Testis (tissue), 2 donors: ENCODE results near the gene GSG1L.

Experiments used
- CTCF ChIP-seq, 3 experiments: fragments of 450-650 bp in 2 of 3; fragments of 200-600 bp in 1 of 3; sonication (generic) in 1 of 3; IDR thresholded peaks; one replicate each; pipeline ENCODE4 v1.5.1; 2016 to 2019; ENCODE audit warnings: antibody characterized with exemption in 3 of 3, mild to moderate bottlenecking in 2 of 3, moderate library complexity in 1 of 3
- POLR2A ChIP-seq: fragments of 450-650 bp; IDR thresholded peaks from one replicate; pipeline ENCODE4 v1.6.1; 2017; ENCODE audit warnings: antibody characterized with exemption, mild to moderate bottlenecking, moderate library complexity

- TF ChIP-seq CTCF (IDR thresholded peaks at IDR 0.05) (no peak), POLR2A (no peak)
These were observed 77.5 kb downstream of the GSG1L start for GRCh38 chr16:27985981-27986380.
